DMS53 treated with DMSO at 0.1 percent for 48 hours (cell line): ENCODE data around the gene HARBI1.
A peak's percentile ranks its signal among the peaks of the same experiment; 100 is the strongest.

Experiments
- DNase-seq: peaks from one replicate; lab custom pipeline; 2025; ENCODE audit not compliant: unreplicated experiment; lab: John Stamatoyannopoulos, UW

HARBI1 gene

GRCh38 chr11:46555267-46556054, 61.6 kb downstream of the HARBI1 start:
- DNase-seq: no peak

DNA sequence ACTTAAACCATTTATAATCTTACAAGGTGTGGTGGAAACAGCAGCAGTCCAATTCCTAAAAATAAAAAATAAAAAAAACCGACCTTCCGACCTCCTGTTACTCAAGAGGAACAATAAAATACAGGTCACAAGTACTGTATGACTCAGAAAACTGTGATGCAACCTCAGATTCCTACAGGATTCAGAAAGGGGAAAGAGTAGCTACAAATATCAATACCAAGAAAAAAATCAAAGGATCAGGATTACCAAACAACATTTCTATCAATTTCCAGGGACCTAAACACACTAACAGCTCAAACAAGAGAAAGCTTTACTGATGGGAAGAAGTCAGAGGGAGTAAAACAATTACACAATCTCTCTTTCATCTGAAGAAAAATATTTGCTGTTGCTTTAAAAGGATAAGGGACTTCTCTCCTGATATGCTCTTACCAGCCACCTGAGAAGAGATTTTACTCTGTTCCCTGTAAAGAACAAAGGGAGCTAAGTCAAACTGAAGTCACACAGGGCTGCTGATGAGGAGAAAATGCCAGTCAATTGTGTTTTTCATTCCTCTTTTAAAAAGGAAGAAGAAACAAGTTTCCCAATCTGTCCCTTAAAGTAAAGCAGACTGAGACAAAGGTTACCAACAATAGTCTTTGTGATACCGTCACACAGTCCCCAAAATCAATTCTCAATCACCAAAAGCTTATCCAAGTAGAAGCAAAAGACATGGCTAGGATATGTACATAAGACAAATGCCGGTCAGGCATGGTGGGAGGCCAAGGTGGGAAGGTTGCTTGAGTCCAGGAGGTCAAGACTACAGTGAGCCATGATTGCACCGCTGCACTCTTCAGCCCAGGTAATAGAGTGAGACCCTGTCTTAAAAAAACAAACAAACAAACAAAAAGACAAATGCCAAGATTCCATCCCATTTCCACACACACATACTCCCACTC, 62.5 kb downstream of the HARBI1 start:
- peak; percentile 38 for DNase-seq

DNA sequence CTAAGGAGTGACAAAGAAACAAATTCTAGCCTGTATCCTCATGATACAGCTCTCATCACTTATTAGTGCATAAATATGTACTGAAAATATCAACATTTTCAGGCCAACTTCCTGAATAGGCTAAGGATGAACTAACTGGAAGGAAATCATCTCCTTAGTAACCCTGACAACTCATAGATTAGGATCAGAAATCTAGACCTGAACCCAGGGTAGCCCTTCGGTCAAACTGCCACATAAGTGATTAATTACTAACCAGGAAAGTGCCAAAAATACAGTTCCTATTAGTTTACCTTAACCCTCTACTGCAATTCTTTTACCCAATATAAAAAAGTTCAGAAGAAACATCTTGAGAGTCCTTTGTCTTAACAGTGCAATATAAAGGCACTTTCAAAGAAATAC, 63.2 kb downstream of the HARBI1 start:
- no peak for DNase-seq
